HCT116 (cell line): ENCODE results near the gene GPC1.

ENCODE experiments used
- CTCF ChIP-seq, 3 experiments: fragments of 200-600 bp in 1 of 3; sonication (generic) in 1 of 3; IDR thresholded peaks in 2 of 3; conservative IDR thresholded peaks in 1 of 3; 2 replicates each; pipeline ENCODE4 v1.5.1; 2012 to 2017; ENCODE audit warnings: low read depth in 2 of 3, low read length in 2 of 3, antibody characterized with exemption in 1 of 3, borderline replicate concordance in 1 of 3, control low read depth in 1 of 3, mild to moderate bottlenecking in 1 of 3, mixed read lengths in 1 of 3, mixed run types in 1 of 3, moderate library complexity in 1 of 3; ENCODE audit not compliant: insufficient read depth in 1 of 3
- EGR1 ChIP-seq: IDR thresholded peaks from 2 replicates; pipeline ENCODE4 v1.6.1; 2012; ENCODE audit warnings: low read depth
- EZH2 ChIP-seq: fragments of 200-600 bp; sonication (generic); IDR thresholded peaks from 2 replicates; pipeline ENCODE4 v1.6.1; 2017; ENCODE audit warnings: antibody characterized with exemption, mixed run types
- EZH2phosphoT487 ChIP-seq: fragments of 200-600 bp; IDR thresholded peaks from 2 replicates; pipeline ENCODE4 v1.6.1; 2018; ENCODE audit warnings: antibody characterized with exemption, borderline replicate concordance
- POLR2A ChIP-seq: IDR thresholded peaks from 2 replicates; pipeline ENCODE4 v1.7.0; 2011; ENCODE audit warnings: borderline replicate concordance; ENCODE audit not compliant: insufficient read depth, insufficient read length; ENCODE audit errors: extremely low read depth
- POLR2AphosphoS5 ChIP-seq: IDR thresholded peaks from 2 replicates; pipeline ENCODE4 v1.6.1; 2011; ENCODE audit warnings: mild to moderate bottlenecking, low read depth, low read length, moderate library complexity
- RAD21 ChIP-seq: IDR thresholded peaks from 2 replicates; pipeline ENCODE4 v1.6.1; 2012; ENCODE audit warnings: low read depth, mild to moderate bottlenecking
- SIN3A ChIP-seq: IDR thresholded peaks from 2 replicates; pipeline ENCODE4 v1.6.1; 2012; ENCODE audit warnings: low read depth
- SP1 ChIP-seq: IDR thresholded peaks from 2 replicates; pipeline ENCODE4 v1.6.1; 2012; ENCODE audit warnings: low read depth
- SRF ChIP-seq: IDR thresholded peaks from 2 replicates; pipeline ENCODE4 v1.6.1; 2012; ENCODE audit warnings: low read depth
- ZNF274 ChIP-seq: fragments of 200-500 bp; sonication (Bioruptor generic); IDR thresholded peaks from 2 replicates; pipeline ENCODE4 v1.6.1; 2014; ENCODE audit warnings: mild to moderate bottlenecking, low read depth, low read length, inconsistent platforms

- no peak for TF ChIP-seq ZNF274
- TF ChIP-seq SRF: no peak
- TF ChIP-seq POLR2A: no peak
- TF ChIP-seq EZH2phosphoT487: no peak
- no peak for TF ChIP-seq CTCF (IDR thresholded peaks at IDR 0.05 in 2 of 3, conservative IDR thresholded peaks at IDR 0.05 in 1 of 3; ENCODE audit: borderline replicate concordance in 1 of 3, insufficient read depth in 1 of 3, low read depth in 2 of 3, low read length in 2 of 3)
- TF ChIP-seq SP1: no peak
- no peak for TF ChIP-seq SIN3A
- no peak for TF ChIP-seq EGR1
- TF ChIP-seq POLR2AphosphoS5: no peak
- TF ChIP-seq EZH2: no peak
- no peak for TF ChIP-seq RAD21
Measured at GRCh38 chr2:240398661-240399267, 36.7 kb upstream of the GPC1 start.
